HG03571 (cell line): ENCODE measurements around the gene FAT4.

Source experiments
- ATAC-seq: cut with Tn5 transposase; IDR thresholded peaks from one replicate; pipeline ENCODE4 v1.9.1; 2021; ENCODE audit not compliant: unreplicated experiment

FAT4 gene

DNA sequence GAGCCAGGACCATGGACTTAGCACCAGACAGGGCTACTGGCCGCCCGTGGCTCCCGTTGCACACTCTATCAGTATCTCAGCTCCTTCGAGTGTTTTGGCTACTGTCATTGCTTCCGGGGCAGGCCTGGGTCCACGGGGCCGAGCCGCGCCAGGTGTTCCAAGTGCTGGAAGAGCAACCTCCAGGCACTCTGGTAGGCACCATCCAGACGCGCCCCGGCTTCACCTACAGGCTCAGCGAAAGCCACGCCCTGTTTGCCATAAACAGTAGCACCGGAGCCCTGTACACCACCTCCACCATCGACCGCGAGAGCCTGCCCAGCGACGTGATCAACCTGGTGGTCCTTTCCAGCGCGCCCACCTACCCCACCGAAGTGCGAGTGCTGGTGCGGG is 1.6 kb downstream of the FAT4 start:
- ATAC-seq = no peak

DNA sequence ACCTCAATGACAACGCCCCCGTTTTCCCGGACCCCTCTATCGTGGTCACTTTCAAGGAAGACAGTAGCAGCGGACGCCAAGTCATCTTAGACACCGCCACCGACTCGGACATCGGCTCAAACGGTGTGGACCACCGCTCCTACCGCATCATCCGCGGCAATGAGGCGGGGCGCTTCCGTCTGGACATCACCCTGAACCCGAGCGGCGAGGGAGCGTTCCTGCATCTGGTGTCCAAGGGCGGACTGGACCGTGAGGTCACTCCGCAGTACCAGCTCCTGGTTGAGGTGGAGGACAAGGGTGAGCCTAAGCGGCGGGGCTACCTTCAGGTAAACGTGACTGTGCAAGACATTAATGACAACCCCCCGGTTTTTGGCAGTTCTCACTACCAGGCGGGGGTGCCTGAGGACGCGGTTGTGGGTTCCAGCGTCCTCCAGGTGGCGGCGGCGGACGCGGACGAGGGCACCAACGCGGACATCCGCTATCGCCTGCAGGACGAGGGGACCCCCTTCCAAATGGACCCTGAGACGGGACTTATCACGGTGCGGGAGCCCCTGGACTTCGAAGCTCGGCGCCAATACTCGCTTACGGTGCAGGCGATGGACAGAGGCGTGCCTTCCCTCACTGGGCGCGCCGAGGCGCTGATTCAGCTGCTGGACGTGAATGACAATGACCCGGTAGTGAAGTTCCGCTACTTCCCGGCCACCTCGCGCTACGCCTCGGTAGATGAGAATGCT is 2.2 kb downstream of the FAT4 start:
- ATAC-seq = no peak

DNA sequence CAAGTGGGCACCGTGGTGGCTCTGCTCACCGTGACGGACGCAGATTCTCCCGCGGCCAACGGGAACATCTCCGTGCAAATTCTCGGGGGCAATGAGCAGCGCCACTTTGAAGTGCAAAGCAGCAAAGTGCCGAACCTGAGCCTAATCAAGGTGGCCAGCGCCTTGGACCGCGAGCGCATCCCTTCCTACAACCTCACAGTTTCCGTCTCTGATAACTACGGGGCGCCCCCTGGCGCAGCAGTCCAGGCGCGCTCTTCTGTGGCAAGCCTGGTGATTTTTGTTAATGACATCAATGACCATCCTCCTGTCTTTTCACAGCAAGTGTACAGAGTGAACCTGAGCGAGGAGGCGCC is 2.7 kb downstream of the FAT4 start:
- no peak for ATAC-seq

DNA sequence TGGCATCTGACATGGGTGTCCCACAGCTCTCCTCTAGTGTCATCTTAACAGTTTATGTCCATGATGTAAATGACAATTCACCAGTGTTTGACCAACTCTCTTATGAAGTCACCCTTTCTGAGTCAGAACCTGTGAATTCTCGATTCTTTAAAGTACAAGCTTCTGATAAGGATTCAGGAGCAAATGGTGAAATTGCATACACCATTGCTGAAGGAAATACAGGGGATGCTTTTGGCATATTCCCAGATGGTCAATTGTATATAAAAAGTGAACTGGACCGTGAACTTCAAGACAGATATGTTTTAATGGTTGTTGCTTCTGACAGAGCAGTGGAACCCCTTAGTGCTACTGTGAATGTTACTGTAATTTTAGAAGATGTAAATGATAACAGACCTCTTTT is 4.6 kb downstream of the FAT4 start:
- no peak for ATAC-seq

DNA sequence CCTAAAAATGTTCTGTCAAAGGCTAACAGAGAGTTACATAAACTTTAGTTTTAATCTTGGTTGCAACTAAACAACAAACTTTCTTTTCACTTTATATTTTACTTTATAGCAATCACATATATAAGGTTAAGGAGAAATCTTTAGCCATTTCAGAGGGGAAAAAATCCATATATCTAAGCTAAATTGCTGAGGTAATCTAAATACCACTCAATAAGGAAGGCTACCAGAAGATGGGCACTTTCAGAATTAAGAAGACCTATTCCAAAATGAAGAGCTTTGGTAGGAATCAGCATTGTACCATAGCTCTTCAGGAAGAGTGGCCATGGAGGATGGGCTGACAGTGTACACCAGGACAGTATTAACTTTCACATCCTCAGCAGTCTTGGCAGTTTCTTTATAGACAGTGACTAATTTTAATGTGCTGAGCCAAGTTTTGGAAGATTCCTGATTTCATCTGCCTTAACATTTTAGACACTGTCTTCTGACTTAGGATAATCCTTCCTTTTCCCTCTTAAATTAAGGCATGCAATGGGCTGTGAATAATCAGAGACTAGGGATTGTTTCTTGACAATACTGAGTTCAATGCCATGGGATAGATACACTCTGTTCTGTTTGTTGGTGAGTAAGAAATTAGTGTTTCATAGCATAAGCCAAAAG is 7.1 kb downstream of the FAT4 start:
- ATAC-seq = no peak

DNA sequence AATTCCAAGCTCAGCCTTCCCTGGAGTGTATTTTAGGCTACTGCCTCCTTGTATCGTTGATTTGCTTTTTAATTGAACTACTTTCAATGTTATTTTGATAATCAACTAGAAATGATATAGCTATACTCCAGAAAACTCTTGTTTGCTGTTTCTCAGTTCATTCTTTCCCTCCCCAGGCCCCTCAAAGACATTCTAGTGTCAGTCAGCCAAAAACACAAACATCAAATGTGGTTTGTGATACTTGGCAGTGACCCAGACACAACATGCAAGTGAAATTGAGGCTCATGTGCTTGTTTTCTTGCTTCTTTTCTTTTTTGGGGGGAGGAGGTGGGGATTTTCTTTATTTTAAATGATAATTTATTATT is 7.6 kb downstream of the FAT4 start:
- no peak for ATAC-seq

DNA sequence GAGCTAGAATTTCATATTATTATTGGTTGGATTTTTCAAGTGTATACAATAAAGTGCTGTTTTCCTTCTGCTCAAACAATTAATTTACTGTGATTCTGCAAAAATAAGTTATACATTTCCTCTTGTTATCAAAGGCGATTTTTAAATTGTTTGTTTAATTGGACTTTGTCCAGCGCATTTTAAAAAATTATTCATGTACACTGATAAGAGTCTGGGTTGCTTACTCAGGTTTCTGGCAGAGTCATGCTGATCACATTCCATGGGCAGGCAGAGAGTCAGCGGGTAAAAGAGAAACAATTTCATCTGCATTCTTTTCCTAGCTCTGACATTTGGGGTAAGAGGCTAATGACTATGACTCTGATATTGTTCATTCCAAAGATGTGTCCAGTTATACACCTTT is 8.9 kb downstream of the FAT4 start:
- ATAC-seq = no peak

DNA sequence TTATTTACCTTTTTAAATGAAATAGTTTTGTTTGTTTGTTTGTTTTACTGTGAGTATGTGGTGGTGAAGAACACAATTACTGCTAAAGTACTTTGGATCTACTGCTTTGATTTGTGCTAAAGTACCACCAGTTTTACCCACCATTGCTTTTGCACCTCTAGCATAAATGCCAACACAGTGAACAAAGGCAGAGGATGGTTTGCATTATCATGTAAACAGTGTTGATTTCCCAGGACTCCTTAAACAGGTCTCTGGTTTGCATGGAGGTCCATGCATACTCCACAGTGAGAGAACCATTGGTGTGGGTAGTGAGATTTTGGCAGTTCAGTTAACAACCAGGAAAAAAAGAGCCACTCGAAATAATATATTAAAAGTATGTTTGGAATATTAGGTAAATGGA is 11.0 kb downstream of the FAT4 start:
- ATAC-seq = no peak

DNA sequence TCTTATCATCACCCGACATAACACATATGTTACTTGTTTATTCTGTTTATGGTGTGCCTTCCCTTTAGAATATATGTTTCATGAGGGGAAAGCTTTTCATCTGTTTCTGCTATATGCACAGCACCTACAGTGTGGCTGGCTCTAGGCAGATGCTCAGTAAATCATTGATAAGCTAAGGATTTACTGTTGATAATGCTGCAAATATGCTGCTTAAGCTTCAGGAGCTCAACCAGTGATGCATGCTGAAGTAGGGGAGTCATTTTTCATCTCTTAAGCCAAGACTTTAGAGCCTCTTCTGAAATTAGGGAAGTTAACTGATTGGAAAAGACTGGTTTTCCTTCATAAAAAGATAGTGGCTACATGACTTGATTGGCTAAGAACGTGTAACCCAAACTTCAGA is 16.4 kb downstream of the FAT4 start:
- no peak for ATAC-seq

DNA sequence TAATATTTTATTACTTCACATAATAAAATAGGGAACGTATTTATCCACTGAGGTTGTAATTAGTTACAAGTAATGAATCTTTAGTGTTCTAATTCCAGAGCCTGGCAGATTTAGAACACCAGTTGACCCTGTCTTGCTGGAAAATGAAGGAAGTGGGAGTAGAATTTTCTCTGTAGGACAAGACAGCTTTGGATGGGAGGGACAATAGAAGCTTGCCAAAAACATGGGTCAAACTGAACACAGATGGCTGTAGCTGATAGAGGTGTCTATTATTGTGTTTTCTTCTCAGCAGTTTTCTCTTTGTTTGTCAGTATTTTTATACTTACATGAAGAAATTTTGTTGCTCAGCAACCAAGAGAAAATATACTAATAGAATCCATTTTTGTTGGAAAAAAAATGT is 20.2 kb downstream of the FAT4 start:
- no peak for ATAC-seq

DNA sequence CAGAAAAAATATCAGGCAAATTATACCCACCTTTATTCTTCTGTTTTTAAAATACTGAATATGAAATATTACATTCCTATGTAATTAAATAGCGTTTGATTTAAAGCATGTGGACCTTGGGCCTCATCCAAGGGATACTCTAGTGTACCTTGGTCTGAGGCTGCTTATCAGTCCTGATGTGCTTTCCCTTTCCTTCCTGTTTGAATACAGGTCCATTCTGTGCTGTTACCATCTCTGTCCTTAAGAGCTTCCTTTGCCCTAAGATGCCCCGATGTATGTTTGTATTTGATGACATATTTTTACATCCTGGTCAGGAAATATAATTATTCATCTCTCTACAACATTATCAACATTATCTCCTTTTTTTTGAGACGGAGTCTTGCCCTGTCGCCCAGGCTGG is 24.1 kb downstream of the FAT4 start:
- no peak for ATAC-seq

DNA sequence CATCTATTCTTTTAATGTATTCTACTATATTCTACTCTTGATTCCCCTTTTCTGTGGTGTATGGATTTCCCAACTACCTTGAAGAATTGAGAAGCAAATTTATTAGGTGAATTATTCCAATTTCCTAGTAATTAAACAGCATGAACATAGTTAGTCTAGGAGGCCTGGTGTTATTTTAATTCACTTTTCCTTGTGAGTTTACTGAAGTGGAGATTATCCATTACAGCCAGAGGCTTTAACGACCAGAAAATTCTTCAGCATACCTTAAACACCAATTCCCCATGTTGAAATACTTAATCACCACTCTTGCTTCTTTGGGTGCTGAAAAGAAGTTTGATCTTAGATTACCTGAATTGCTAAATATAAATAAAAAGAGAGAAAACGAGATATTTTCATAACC is 29.4 kb downstream of the FAT4 start:
- no peak for ATAC-seq

DNA sequence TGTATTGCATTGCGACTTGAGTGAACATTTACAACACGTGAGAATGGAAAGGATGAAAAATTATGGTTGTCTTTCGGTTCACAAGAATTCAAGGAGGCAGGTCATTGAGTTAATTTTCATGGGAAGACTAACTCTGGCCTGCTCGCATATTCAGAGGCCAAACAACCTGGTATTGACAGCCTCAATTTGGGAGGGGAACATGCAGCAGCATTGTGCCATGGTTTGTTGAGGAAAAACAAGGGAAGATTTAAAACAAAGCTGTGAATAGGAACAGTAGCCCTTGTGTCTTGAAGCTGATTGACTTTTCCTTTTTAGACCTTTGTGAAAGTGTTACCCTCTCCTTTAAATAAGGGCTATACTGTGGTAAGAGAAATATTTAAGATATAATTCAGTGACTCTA is 31.9 kb downstream of the FAT4 start:
- no peak for ATAC-seq

DNA sequence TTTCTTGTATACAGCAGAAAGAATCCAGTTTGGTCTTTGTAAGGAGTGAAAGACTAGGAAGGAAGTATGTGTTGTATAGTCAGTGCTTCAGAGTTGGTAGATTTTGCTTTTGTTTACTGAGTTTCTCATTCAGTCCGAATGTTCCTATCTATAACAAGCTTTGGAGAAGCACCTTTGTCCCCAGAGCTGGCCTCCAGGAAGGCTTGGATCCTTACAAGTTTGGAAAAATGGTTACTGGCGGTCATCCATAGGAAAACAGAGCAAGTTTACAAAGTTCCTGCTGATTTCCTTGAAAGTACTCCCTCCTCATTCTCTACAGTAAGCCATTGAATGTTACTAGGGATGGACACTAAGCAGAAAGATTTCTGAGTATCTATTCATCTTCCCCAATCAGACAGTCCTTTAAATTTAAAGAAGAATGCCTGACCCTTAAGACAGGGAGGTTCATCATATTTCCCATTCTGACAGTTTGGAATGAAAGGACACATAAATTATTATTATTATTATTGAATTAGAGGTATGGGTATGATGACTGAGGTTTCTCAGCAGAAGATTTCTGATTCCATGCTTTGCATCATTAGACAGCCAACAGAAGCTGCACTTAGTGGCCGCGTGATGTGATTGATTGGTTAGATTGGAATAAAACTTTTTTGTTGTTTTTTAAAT is 35.8 kb downstream of the FAT4 start:
- no peak for ATAC-seq

DNA sequence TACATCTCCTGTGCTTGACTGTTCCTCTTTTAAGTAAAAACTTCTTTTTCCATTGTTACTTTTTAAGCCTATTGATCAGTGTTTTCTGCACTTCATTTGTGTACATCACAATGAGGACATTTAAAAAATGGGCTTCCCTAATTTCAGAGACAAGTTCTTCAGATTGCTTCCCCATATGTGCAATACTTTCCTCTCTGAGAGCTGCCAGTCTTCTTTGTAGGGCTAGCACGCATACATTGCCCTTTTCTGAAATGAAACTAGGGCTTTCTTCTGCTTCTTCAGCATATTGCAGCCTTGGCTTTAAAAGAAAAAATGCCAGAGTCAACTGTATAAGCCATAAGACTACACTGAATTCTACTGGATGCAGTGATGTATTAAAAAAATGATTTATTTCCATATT is 37.8 kb downstream of the FAT4 start:
- no peak for ATAC-seq

DNA sequence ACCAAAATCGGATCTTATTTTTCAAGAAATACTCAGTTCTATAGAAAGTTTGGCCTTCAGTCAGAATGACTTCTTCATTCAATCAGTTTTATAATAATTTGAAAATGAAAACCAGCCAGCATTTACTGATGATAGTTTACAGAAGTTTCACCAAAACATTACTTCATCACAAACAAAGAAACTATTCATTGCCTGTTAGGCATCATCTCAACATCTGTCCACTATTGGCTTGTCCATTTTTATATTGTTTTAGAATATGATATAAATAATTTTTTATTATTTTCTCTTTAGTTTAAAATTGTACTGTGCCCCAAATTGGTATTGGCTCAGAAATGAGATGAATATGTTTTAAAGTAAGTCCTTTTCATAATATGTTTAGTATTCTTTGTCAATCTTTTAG is 38.4 kb downstream of the FAT4 start:
- ATAC-seq = no peak

DNA sequence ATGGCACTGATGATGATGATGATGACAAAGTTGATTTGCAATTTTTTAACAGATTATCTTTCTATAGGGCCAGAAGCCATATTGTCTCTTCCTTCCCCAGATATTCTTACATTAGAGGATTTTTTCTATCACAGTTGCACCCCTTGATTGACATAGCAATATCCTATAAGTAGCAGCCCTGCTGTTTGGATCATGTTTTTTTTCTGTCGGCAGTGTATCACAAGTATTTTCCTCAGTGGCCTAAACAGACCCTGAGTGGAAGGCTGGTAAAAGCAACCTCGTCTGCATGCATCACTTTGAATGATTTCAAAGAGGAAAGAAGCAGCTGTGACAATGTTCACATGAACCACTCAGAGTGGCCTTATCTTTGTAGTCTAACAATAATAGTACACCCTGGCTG is 41.0 kb downstream of the FAT4 start:
- no peak for ATAC-seq

DNA sequence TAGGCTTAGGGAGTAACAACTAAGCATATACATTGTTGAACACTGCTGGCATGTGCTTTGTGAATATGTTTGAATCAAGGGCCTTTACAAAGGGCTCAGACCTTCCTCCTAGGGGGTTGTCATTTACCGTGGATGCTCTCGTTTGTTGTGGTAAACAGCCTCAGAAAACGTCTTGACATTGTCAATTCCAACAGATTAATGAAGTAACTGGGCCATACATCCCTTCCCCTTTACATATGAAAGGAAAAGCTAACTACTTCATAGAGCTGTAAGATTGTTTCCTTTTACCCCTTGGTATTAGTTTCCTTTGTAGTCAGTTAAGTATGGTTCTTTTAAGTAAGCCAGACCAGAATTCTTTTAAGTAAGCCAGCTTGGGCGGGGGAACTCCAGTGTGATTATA is 42.9 kb downstream of the FAT4 start:
- ATAC-seq = no peak

DNA sequence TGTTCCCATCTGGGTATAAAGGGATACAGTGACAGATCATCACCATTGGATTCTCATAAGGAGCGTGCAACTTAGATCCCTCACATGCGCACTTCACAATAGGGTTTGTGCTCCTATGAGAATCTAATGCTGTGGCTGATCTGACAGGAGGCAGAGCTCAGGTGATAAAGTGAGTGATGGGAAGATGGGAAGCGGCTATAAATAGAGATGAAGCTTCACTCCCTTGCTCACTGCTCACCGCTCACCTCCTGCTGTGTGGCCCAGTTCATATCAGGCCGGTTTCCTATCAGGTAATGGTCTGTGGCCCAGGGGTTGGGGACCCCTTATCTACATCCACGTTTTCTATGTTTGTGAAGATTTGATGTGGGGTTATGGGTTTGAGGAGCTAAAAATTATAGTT is 43.7 kb downstream of the FAT4 start:
- no peak for ATAC-seq

DNA sequence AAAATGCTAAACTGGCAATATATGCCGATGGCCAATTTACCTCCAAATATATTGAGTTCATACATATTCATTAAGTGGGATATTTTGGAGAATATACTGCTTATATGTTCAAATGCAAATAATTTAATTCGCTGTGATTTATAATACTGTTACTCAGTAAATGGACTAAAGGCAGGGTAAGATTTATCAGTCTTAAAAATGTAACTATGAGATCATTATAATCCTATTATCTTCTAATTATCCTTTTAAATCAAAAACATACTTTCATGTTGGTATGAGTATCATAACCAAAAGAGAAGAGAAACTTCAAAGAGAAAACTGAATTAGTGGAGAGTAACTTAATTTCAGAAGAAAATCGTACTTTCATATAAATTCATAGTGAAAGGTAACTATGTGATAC is 44.6 kb downstream of the FAT4 start:
- ATAC-seq = no peak

DNA sequence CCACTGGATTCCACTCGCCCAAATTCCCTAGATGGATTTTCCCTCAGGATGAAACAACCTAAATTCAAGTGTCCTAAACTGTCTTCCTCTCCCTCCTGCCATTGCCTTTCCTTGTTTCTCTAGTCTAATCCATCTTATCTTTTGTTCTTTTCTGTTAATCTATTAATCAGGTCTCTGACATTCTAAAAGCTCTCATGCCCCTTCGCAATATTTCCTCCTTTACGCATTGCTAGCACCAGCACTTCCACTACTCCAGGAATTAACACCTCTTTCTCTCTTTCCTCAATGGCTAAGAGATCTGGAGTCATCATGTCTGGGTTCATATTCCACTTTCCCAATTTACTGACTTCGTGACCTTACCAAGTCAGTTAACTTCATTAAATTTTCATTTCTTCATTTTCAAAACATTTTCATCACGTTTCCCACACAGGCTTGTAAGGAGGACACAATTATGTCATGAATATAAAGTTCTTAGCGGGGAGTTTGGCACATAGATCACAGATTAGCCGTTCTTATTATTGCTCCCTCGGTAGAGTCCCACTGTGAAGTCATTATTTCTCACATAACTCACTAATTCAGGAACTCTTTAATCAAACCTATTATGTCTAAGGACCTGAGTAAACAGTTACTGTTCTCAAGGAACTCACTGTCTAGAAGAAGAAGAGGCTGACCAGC is 45.3 kb downstream of the FAT4 start:
- ATAC-seq = no peak

DNA sequence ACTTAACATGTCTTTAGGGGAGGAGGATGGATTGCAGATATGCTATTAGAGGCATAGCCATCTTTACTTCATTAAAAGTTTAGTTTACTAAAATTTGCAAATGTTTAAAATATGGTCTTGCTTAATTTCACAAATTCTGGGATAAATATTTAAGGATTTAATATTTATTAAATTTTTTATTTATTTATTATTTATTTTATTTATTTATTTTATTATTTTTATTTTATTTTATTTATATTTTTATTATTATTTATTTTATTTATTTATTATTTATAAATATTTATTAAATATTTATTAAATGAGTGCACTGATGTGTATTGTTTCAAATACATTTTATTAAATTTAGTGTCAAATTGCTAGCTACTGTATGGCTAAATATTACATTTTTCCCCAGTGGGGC is 46.0 kb downstream of the FAT4 start:
- ATAC-seq = no peak
